Activated naive CD4-positive, alpha-beta T cell treated with anti-CD3 and anti-CD28 coated beads, Interleukin-2, amount 10 ng/mL, durations not matched to agents 7 days and 5 days (primary cell): ENCODE data around the gene MAML3.

Experiments used
- CTCF ChIA-PET: fragments of 350-600 bp; sonication (Branson Sonifier 250); formaldehyde crosslinking; loops from one replicate; lab custom pipeline; 2021; ENCODE audit warnings: antibody characterized with exemption; lab: Charles Lee
- DNase-seq: peaks from one replicate; pipeline ENCODE4 v3.0.0-alpha.2; 2020
- H3K27ac Mint-ChIP-seq: one replicate; pipeline ENCODE4 v1.8.0; 2021; ENCODE audit warnings: mild to moderate bottlenecking, moderate library complexity, mixed read lengths
- H3K27me3 Mint-ChIP-seq: one replicate; pipeline ENCODE4 v1.8.0; 2021; ENCODE audit warnings: mild to moderate bottlenecking, mixed read lengths
- H3K36me3 Mint-ChIP-seq: one replicate; pipeline ENCODE4 v1.8.0; 2021; ENCODE audit warnings: mixed read lengths
- H3K4me1 Mint-ChIP-seq: one replicate; pipeline ENCODE4 v1.8.0; 2021; ENCODE audit warnings: mixed read lengths
- H3K4me3 Mint-ChIP-seq: one replicate; pipeline ENCODE4 v1.8.0; 2021; ENCODE audit warnings: mild to moderate bottlenecking, moderate library complexity, mixed read lengths
- H3K9me3 Mint-ChIP-seq: one replicate; pipeline ENCODE4 v1.8.0; 2021; ENCODE audit warnings: mixed read lengths

The MAML3 gene

DNA sequence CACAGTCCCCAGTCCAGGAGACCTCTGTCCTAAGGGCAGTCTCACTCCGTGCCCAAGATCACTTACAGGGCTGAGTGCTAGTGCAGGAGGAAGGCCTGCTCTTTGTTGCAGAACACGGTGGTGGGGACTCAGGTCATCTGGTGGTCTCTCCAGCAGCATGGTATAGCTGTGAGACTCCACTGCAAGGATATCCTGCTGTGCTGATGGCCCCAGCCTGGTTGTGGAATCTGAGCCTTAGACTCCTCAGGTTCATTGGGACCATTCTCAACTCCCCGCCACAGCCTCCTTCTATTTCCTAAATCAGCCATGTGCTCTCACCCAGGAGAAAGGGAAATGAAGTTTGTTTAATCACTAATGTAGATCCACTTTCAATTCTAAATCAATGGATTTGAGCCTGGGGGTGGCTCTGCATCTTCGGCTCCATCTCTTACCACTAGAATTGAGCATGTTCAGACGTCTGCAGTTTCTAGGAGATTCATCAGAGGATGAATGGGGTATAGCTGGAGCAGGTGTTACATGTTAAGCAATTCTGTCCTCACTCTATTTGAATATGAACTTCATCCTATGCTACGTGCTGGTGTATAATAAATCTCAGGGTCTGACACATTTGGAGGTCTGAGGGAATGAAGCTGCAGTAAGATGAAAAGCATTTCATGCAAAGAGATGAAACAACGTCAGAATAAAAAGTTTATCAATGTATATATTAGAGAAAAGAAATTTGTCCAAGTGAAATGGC is 299.1 kb downstream of the MAML3 start:
- Mint-ChIP-seq H3K9me3 (no peaks in the 10 kb centered on the region), H3K4me3 (no peak overlapping the region), H3K27me3 (no peaks in the 10 kb centered on the region), H3K4me1 (peaks cover 21% of the 10 kb centered on the region), H3K27ac (no peak overlapping the region), H3K36me3 (no peaks in the 10 kb centered on the region)
- CTCF ChIA-PET = no interaction called here
- no peak for DNase-seq

DNA sequence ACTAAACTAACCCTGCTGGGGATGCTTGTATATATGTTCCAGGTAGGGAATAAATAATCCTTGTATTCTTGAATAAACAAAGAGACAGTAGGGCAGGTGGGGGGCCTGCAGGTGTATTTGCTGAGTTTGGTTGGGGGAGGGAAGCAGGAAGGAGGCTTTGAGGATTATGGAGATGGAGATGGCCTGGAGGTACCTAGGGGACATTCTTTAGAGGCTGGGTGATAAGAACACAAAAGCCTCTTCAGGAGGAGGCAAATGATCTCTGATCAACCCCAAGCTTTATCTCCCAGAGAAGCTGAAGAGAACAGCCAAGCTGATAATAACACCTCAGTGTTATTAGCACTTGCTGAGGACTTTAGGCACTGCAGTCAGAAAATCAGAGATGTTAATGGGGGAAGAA is 300.7 kb downstream of the MAML3 start:
- no peaks in the 10 kb centered on the region for H3K36me3 Mint-ChIP-seq
- H3K27me3 Mint-ChIP-seq = peaks cover 8% of the 10 kb centered on the region
- no peak for DNase-seq
- no peaks in the 10 kb centered on the region for H3K9me3 Mint-ChIP-seq
- no peak overlapping the region for H3K27ac Mint-ChIP-seq
- CTCF ChIA-PET = no interaction called here
- H3K4me1 Mint-ChIP-seq = peaks cover 16% of the 10 kb centered on the region
- no peak overlapping the region for H3K4me3 Mint-ChIP-seq

DNA sequence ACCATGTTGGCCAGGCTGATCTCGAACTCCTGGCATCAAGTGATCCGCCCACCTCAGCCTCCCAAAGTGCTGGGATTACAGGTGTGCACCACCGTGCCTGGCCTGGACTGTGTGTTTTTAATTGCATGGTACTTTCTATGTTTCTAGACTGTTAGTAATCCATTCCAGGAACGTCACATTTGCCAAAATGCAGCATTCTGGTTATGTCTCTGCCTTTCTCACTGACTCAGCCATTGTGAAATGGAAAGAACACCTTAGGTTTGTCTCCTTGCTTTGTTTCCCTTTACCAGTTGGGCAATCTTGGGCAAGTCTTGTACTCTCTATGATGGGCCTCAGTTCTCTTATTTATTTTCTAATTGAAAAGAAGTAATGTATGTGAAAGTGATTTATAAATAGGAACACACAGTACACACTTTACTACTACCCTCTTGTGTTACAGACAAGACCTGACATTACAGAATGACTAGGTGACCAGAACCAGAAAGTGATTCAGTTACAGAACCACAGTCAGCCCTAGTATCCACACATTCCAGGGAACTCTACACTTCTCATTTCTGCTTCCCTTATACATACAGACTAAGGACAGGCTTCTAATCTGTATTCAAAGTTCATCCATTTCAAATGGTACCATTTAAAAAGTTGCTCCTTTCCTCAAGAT is 301.2 kb downstream of the MAML3 start:
- Mint-ChIP-seq H3K27ac (no peak overlapping the region), H3K36me3 (no peaks in the 10 kb centered on the region), H3K9me3 (no peaks in the 10 kb centered on the region), H3K4me1 (peaks cover 15% of the 10 kb centered on the region), H3K4me3 (no peak overlapping the region), H3K27me3 (peaks cover 8% of the 10 kb centered on the region)
- CTCF ChIA-PET = interaction anchor here (0.6 to 1.0 kb wide), 2 partner anchors 31 to 249 kb away, joined by 4 read pairs; no protein-coding TSS in a partner anchor
- DNase-seq = no peak

GRCh38 chr4:139851639-139852038 is 302.3 kb downstream of the MAML3 start:
- H3K36me3 Mint-ChIP-seq = no peaks in the 10 kb centered on the region
- no peaks in the 10 kb centered on the region for H3K9me3 Mint-ChIP-seq
- no peak for DNase-seq
- peaks cover 5% of the 10 kb centered on the region for H3K4me1 Mint-ChIP-seq
- no peak overlapping the region for H3K4me3 Mint-ChIP-seq
- CTCF ChIA-PET = interaction anchor here (1.0 kb wide), 1 partner anchor 248 kb away, joined by 4 read pairs; no protein-coding TSS in a partner anchor
- H3K27me3 Mint-ChIP-seq = peaks cover 16% of the 10 kb centered on the region
- no peak overlapping the region for H3K27ac Mint-ChIP-seq

DNA sequence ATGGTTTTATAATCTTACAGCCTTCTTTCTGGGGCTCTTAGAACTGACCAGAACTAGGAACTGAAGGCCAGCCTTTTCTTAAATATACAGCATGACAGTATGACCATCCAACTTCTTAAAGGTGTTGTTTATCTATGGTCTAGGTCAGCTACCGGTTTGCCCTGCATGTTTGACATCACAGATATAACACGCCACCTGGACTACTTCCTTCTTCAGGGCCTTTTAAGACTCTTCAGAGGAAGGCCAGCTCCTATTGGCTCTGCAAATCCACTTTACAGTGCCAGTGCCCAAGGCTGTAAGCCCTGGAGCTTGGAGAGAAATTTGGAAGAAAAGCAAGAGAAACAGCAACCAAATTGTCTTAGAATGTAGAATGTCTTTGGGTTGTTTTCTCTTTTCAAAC is 302.9 kb downstream of the MAML3 start:
- Mint-ChIP-seq H3K36me3 (no peaks in the 10 kb centered on the region), H3K4me3 (no peak overlapping the region), H3K27me3 (peaks cover 16% of the 10 kb centered on the region), H3K27ac (no peak overlapping the region), H3K9me3 (no peaks in the 10 kb centered on the region), H3K4me1 (peaks cover under 1% of the 10 kb centered on the region)
- CTCF ChIA-PET = no interaction called here
- no peak for DNase-seq

DNA sequence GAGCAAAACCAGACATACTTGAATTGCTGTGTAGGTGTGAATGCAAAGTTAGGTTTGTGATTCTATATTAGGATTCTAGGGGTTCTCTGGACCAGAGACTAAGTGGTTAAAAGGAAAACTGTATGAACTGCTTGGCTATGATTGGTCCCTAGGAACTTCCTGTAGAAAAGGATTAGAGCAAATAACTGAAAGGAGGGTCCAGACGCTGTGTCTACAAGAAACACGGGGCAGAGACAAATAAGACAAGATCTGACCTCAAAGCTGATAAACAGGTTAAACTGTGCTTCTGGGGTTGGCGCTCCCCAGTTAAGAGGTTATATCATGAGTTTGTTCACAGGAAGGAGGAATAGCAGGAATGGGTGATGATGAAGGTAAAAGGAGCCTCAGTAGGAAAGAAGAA is 304.8 kb downstream of the MAML3 start:
- H3K4me1 Mint-ChIP-seq = no peaks in the 10 kb centered on the region
- CTCF ChIA-PET = no interaction called here
- no peaks in the 10 kb centered on the region for H3K36me3 Mint-ChIP-seq
- H3K4me3 Mint-ChIP-seq = no peak overlapping the region
- H3K27me3 Mint-ChIP-seq = peaks cover 25% of the 10 kb centered on the region
- H3K9me3 Mint-ChIP-seq = no peaks in the 10 kb centered on the region
- no peak for DNase-seq
- no peak overlapping the region for H3K27ac Mint-ChIP-seq

GRCh38 chr4:139848028-139848427 is 306.0 kb downstream of the MAML3 start:
- no peaks in the 10 kb centered on the region for H3K9me3 Mint-ChIP-seq
- H3K36me3 Mint-ChIP-seq = no peaks in the 10 kb centered on the region
- CTCF ChIA-PET = no interaction called here
- H3K4me1 Mint-ChIP-seq = no peaks in the 10 kb centered on the region
- no peak for DNase-seq
- H3K27ac Mint-ChIP-seq = no peak overlapping the region
- no peak overlapping the region for H3K4me3 Mint-ChIP-seq
- H3K27me3 Mint-ChIP-seq = peaks cover 25% of the 10 kb centered on the region

- no peak overlapping the region for H3K4me3 Mint-ChIP-seq
- CTCF ChIA-PET = interaction anchor here (1.1 kb wide), 1 partner anchor 513 kb away, joined by 3 read pairs; no protein-coding TSS in a partner anchor
- H3K27ac Mint-ChIP-seq = no peak overlapping the region
- H3K4me1 Mint-ChIP-seq = no peaks in the 10 kb centered on the region
- DNase-seq = no peak
- peaks cover 25% of the 10 kb centered on the region for H3K27me3 Mint-ChIP-seq
- no peaks in the 10 kb centered on the region for H3K36me3 Mint-ChIP-seq
- no peaks in the 10 kb centered on the region for H3K9me3 Mint-ChIP-seq
Observed at GRCh38 chr4:139847602-139848001, 306.4 kb downstream of the MAML3 start.

DNA sequence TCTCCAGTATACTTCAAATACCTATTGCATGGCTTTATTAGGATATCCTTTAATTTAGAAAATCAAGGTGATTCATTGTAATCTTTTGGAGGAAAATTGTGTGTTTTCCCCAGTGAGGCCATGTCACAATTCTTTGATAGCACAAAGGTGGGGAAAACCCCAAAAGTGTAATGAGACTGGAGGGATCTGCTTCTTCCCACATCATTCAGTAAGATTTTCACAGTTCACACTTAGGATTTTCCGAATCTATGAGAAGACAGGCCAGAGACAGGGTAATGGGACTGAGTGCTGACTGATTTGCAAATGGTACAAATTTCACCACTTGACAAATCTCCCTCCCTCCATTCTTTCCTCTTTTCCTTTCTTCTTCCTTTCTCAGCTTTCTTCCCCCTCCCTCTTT is 307.2 kb downstream of the MAML3 start:
- CTCF ChIA-PET = interaction anchor here (1.1 kb wide), 1 partner anchor 514 kb away, joined by 3 read pairs; no protein-coding TSS in a partner anchor
- no peaks in the 10 kb centered on the region for H3K4me1 Mint-ChIP-seq

DNA sequence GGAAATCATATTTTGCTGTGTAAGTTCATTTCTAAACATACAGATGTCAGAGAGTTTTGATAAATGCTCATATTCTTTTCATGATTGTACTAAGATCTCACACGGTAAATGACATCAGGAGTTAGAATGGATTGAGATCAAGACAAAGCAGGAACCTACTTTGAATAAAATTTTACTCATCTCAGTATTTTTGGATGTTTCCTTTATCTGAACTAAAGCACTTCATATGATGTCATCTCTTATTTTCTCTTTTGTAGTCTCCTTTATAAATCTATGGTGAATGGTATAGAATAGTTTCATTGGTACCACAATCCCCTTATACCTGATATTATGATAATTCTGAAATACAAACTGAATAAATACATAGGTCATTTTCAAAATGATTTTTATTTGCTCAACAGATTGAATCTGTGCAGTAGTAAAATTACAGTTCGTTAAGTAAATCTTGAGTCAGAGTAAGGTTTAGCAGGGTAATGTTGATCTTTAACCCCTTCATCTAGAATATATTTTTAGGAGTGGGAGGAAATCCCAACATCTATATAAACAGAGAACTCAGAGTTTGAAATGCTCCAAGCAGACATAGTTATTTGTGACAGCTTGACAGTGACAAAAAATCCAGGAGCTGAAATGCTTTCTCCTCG is 308.4 kb downstream of the MAML3 start:
- Mint-ChIP-seq H3K36me3 (no peaks in the 10 kb centered on the region), H3K4me1 (no peaks in the 10 kb centered on the region), H3K4me3 (no peak overlapping the region), H3K27me3 (peaks cover 25% of the 10 kb centered on the region), H3K9me3 (no peaks in the 10 kb centered on the region), H3K27ac (no peak overlapping the region)
- DNase-seq = no peak
- CTCF ChIA-PET = no interaction called here

More for the DNA sequence above, 307.2 kb downstream of the MAML3 start:
- H3K4me3 Mint-ChIP-seq = no peak overlapping the region
- no peak for DNase-seq
- H3K27me3 Mint-ChIP-seq = peaks cover 25% of the 10 kb centered on the region
- H3K27ac Mint-ChIP-seq = no peak overlapping the region
- H3K9me3 Mint-ChIP-seq = no peaks in the 10 kb centered on the region
- no peaks in the 10 kb centered on the region for H3K36me3 Mint-ChIP-seq

GRCh38 chr4:139844459-139845036 is 309.4 kb downstream of the MAML3 start:
- CTCF ChIA-PET = no interaction called here
- no peaks in the 10 kb centered on the region for H3K4me1 Mint-ChIP-seq

DNA sequence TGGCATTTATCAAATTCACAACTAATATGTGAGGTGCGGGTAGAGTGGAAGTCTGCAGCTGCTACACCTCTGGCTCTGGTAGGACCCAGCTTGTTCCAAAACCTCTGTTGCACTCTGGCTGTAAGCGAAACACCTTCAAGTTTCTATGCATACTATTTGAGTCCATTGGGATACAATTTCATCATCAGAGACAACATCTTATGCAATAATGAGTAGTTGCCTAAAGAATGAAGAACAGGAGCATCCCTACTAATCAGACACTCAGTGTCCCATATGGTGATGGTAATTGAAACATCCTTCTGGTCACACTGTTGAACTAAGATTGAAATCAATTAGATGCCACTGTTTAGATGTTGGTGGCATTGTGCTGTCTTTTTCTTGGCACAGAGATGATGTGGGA is 309.9 kb downstream of the MAML3 start:
- Mint-ChIP-seq H3K27ac (no peak overlapping the region), H3K36me3 (no peaks in the 10 kb centered on the region), H3K4me1 (no peaks in the 10 kb centered on the region), H3K27me3 (peaks cover 21% of the 10 kb centered on the region), H3K9me3 (no peaks in the 10 kb centered on the region), H3K4me3 (no peak overlapping the region)
- no peak for DNase-seq
- CTCF ChIA-PET = no interaction called here

More at GRCh38 chr4:139844459-139845036, 309.4 kb downstream of the MAML3 start:
- Mint-ChIP-seq H3K27me3 (peaks cover 25% of the 10 kb centered on the region), H3K27ac (no peak overlapping the region), H3K9me3 (no peaks in the 10 kb centered on the region), H3K4me3 (no peak overlapping the region), H3K36me3 (no peaks in the 10 kb centered on the region)
- no peak for DNase-seq

- Mint-ChIP-seq H3K9me3 (no peaks in the 10 kb centered on the region), H3K4me3 (no peak overlapping the region), H3K36me3 (no peaks in the 10 kb centered on the region)
Observed at GRCh38 chr4:139843641-139844040, 310.3 kb downstream of the MAML3 start.

DNA sequence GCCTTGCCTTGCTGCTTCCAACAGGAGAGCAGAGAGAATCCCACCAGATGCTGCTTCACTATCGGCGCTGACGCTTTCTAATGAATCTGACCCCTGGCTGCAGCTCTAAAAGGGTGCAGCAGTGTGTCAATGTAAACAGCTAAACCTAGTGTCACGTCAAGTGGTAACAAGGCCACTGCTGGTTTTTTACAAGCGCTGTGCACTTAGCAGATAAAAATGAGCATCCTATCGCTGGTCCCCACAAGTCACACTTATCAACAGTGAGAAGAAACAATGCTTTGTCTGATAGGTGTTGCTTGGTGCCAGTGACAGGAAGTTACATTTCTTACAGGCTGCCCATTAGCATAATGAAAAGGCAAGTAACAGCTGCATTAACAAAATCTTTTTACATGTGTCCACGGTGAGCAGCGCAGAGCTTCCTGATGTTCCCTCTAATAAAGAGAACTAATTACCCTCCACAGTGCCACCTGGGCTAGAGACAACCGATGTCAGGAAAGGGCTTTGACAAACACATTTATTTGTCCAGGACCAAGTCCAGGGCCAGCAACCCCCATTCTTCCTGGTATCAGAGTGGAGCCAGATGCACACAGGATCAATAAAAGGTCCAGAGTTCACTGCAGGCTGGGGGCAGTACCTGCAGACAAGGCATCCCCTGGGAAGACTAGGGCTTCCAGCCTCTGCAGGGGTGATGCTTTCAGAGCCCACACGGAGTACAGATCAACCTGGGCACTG is 312.4 kb downstream of the MAML3 start:
- no peaks in the 10 kb centered on the region for H3K36me3 Mint-ChIP-seq
- CTCF ChIA-PET = no interaction called here
- H3K27ac Mint-ChIP-seq = no peak overlapping the region
- no peak overlapping the region for H3K4me3 Mint-ChIP-seq
- H3K4me1 Mint-ChIP-seq = no peaks in the 10 kb centered on the region
- DNase-seq = no peak
- no peaks in the 10 kb centered on the region for H3K9me3 Mint-ChIP-seq
- peaks cover 9% of the 10 kb centered on the region for H3K27me3 Mint-ChIP-seq

More at GRCh38 chr4:139843641-139844040, 310.3 kb downstream of the MAML3 start:
- Mint-ChIP-seq H3K4me1 (no peaks in the 10 kb centered on the region), H3K27me3 (peaks cover 17% of the 10 kb centered on the region), H3K27ac (no peak overlapping the region)
- no peak for DNase-seq
- CTCF ChIA-PET = no interaction called here
